OCI-LY3 (cell line): ENCODE results near the gene GRID1.

ENCODE experiments used
- EZH2phosphoT487 ChIP-seq: fragments of 200-600 bp; shearing (Covaris generic); IDR thresholded peaks from 2 replicates; pipeline ENCODE4 v1.6.1; 2018; ENCODE audit warnings: antibody characterized with exemption, mixed run types, low read depth
- TF ChIP-seq, protein P1 (sequence below): fragments of 200-600, 300-600 bp; sonication (generic); IDR thresholded peaks from 2 replicates; pipeline ENCODE4 v1.5.1; 2014; ENCODE audit warnings: antibody characterized with exemption, low read length, low read depth

DNA sequence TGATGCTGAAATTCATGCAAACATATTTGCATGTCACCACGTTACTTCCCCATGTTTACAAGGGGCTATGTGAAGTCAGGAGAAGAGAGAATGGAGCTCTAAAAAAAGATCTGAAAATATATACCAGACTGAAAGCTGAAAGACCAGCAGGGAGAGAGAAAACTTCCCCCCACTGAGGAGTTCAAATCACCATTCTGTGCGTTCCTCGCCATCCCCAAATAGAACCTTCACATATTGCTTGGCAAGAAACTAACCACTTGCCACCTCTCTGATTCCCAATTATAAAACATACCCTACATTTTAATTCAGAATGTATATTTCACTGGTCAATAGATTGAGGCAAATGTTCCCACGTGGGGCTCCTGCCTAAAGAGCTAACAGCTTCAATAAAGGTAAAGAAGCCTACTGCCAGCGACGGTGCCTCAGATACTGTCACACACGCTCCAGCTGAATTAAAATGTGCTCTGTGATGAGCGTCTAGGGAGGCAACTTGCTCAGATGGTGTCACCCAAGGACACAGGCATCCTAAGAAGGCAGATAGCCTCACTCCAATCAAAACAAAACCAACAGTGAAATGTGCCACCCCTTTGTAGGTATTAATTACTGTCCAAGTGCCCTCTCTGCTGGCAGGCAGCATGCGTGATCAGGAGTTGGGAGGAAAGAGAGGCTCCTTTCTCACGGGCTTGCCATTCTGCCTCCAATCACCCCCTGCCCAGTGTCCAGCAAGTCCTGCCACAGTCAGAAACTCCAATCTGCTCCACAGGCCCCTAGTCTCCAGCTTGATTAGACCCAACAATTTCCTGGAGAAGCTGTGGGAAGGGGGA, 298.2 kb downstream of the GRID1 start:
- TF ChIP-seq, protein P1, sequence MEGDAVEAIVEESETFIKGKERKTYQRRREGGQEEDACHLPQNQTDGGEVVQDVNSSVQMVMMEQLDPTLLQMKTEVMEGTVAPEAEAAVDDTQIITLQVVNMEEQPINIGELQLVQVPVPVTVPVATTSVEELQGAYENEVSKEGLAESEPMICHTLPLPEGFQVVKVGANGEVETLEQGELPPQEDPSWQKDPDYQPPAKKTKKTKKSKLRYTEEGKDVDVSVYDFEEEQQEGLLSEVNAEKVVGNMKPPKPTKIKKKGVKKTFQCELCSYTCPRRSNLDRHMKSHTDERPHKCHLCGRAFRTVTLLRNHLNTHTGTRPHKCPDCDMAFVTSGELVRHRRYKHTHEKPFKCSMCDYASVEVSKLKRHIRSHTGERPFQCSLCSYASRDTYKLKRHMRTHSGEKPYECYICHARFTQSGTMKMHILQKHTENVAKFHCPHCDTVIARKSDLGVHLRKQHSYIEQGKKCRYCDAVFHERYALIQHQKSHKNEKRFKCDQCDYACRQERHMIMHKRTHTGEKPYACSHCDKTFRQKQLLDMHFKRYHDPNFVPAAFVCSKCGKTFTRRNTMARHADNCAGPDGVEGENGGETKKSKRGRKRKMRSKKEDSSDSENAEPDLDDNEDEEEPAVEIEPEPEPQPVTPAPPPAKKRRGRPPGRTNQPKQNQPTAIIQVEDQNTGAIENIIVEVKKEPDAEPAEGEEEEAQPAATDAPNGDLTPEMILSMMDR = peak; percentile 12; the same call in 1 of the 2 replicates
- no peak for TF ChIP-seq EZH2phosphoT487
